Small intestine (tissue), 7 donors: ENCODE measurements around the gene MLLT3. TPM values are rescaled to one million over a fixed set of nuclear protein-coding genes. Genes with fewer than 3 reads are reported as not detected.

ENCODE experiments used
- DNase-seq, 2 donors: peaks; one replicate each; pipeline versions ENCODE4 v3.0.0 to v3.0.0-alpha.2; 2013
- FAIRE-seq: peaks from 2 replicates; lab custom pipeline; 2012; peaks lifted over from hg19 to GRCh38; lab: Jason Lieb, UNC
- H3K27ac ChIP-seq, 3 donors: one replicate each; pipeline ENCODE4 v1.5.1; 2013; ENCODE audit warnings: low read length in 2 of 3, mild to moderate bottlenecking in 2 of 3, control low read depth in 1 of 3, inconsistent platforms in 1 of 3, low read depth in 1 of 3, moderate library complexity in 1 of 3
- H3K27me3 ChIP-seq, 3 donors: one replicate each; pipeline ENCODE4 v1.6.1; 2013; ENCODE audit warnings: low read length in 3 of 3, inconsistent platforms in 1 of 3; ENCODE audit not compliant: control insufficient read depth in 3 of 3, insufficient read depth in 3 of 3
- H3K36me3 ChIP-seq, 3 donors: one replicate each; pipeline ENCODE4 v1.6.1; 2013; ENCODE audit warnings: low read length in 3 of 3, inconsistent platforms in 1 of 3, low read depth in 1 of 3, mild to moderate bottlenecking in 1 of 3, moderate library complexity in 1 of 3; ENCODE audit not compliant: control insufficient read depth in 3 of 3, insufficient read depth in 2 of 3
- H3K4me1 ChIP-seq, 3 donors: one replicate each; pipeline ENCODE4 v1.6.1; 2013; ENCODE audit warnings: low read length in 2 of 3, inconsistent platforms in 1 of 3, low read depth in 1 of 3, mild to moderate bottlenecking in 1 of 3, moderate library complexity in 1 of 3; ENCODE audit not compliant: control insufficient read depth in 3 of 3, insufficient read depth in 2 of 3
- H3K4me3 ChIP-seq, 3 donors: one replicate each; pipeline ENCODE4 v1.5.1; 2013; ENCODE audit warnings: low read length in 3 of 3, control low read depth in 1 of 3, inconsistent platforms in 1 of 3, low read depth in 1 of 3, mild to moderate bottlenecking in 1 of 3, moderate library complexity in 1 of 3
- H3K9me3 ChIP-seq, 2 donors: one replicate each; pipeline ENCODE4 v1.6.1; 2013; ENCODE audit warnings: low read depth in 1 of 2, low read length in 1 of 2; ENCODE audit not compliant: control insufficient read depth in 2 of 2, insufficient read depth in 1 of 2
- WGBS, 3 donors: extraction: QIAGEN DNeasy Blood & Tissue Kit; methylation state at CpG; one replicate each; pipeline ENCODE4 v1.1.7; 2013; 5-methylcytosine and 5-hydroxymethylcytosine counted together
- polyA plus RNA-seq, 4 donors: library from polyadenylated mRNA; stranded (reverse) in 3 of 4; unstranded in 1 of 4; fragments of 200-250 nt in 3 of 4; fragments of 120-200 nt in 1 of 4; gene quantifications; one replicate each; pipeline versions ENCODE4 v1.2.1 to v1.2.3, GENCODE V29; 2013
- donor health status: healthy with polysubstance abuse.
- donor health status: control.
- donor health status: control.
- donor health status: Bipolar disorder and iron deficiency.
- donor health status: healthy.

Gene MLLT3
- polyA plus RNA-seq, 4 donors: 8.9 to 34.5 (median 14.0) TPM

DNA sequence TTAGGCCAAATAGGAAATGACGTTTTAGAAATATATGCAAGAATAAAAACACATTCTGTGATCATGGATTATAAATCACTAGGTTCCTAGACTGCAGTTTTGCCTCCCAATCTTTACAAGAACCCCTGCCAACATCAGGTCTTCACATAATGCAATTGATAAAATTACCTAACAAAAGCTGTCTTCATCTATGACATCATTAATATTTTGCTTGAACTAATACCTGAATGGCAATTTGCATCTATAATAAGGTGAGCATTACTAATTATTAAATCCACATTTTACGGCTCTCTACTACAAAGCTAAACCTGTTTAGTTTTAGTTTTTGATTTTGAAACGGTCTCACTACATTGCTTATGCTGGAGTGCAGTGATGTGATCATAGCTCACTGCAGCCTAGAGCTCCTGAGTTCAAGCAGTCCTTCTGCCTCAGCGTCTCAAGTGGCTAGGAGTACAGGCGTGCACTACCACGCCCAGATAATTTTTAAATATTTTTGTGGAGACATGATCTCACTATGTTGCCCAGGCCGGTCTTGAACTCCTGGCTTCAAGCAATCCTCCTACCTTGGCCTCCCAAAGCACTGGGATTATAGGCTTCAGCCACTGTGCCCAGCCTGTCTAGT lies 218.0 kb downstream of the MLLT3 start:
- FAIRE-seq: no peak
- WGBS, 3 donors: 91 to 95% (median 92%) methylated on average over 7 of the region's 7 CpGs
- Histone ChIP-seq H3K9me3 (no peaks in the 10 kb centered on the region), H3K36me3 (peaks cover 0 to 3% (median 0%) of the 10 kb centered on the region in 3 donors), H3K4me1 (peaks cover 0 to 24% (median 0%) of the 10 kb centered on the region in 3 donors), H3K4me3 (no peak overlapping the region), H3K27me3 (no peaks in the 10 kb centered on the region), H3K27ac (no peak overlapping the region)
- no peak for DNase-seq

DNA sequence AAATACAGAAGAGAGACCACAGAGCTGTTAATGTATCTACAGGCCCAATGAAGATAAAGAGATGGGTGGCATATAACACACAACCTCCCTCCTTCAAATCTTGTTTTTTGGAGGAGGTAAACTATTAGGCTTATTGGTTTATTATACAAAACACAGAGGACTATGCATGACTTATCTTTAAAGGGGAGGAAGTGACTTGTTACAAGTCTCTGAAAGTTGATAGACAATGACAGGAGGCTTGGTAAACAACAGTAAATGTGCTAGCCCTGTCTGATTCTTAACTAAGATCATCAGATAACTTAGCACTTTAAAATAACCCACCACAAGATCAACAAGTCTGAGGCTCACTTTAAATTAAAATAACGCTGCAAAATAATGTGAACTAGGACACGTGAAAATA lies 219.0 kb downstream of the MLLT3 start:
- Histone ChIP-seq H3K27ac (no peak overlapping the region), H3K4me1 (peaks cover 0 to 23% (median 0%) of the 10 kb centered on the region in 3 donors), H3K9me3 (no peaks in the 10 kb centered on the region), H3K36me3 (peaks cover 0 to 3% (median 0%) of the 10 kb centered on the region in 3 donors), H3K27me3 (no peaks in the 10 kb centered on the region), H3K4me3 (no peak overlapping the region)
- DNase-seq: no peak
- 87 to 93% (median 90%) methylated on average over 2 of the region's 2 CpGs for WGBS, 3 donors
- FAIRE-seq: no peak

DNA sequence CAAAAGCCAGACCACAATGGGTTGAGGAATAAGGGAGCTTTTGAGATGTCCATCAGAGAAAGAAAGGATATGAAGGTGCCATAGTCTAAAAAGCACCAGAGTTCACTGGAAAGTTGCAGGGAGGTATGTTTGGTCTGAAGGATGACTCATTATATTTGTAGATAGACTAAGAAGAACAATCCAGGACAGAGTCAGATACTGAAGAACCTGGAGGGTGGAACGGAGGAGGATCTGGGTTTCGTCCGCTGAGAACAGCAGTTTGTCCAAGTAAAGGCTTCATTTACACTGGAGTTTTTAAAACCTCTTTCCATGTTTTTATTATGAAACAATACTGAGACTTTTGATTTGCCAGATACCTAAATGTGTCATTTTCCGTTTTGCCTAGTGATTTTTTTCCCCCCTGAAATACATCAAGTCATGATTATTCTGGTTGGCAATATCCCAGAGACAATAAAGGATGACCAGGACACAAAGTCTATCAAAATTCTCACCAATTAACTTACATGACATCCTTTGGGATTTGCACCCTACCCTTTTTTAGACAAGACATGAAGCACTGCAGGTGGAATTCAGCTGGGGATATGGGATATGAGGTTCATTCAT lies 219.9 kb downstream of the MLLT3 start:
- DNase-seq (no peak), FAIRE-seq (no peak)
- Histone ChIP-seq H3K36me3 (peaks cover 0 to 3% (median 0%) of the 10 kb centered on the region in 3 donors), H3K4me3 (no peak overlapping the region), H3K9me3 (no peaks in the 10 kb centered on the region), H3K27ac (no peak overlapping the region), H3K4me1 (peaks cover 0 to 14% (median 0%) of the 10 kb centered on the region in 3 donors), H3K27me3 (no peaks in the 10 kb centered on the region)
- 91 to 95% (median 91%) methylated on average over 4 of the region's 4 CpGs for WGBS, 3 donors

DNA sequence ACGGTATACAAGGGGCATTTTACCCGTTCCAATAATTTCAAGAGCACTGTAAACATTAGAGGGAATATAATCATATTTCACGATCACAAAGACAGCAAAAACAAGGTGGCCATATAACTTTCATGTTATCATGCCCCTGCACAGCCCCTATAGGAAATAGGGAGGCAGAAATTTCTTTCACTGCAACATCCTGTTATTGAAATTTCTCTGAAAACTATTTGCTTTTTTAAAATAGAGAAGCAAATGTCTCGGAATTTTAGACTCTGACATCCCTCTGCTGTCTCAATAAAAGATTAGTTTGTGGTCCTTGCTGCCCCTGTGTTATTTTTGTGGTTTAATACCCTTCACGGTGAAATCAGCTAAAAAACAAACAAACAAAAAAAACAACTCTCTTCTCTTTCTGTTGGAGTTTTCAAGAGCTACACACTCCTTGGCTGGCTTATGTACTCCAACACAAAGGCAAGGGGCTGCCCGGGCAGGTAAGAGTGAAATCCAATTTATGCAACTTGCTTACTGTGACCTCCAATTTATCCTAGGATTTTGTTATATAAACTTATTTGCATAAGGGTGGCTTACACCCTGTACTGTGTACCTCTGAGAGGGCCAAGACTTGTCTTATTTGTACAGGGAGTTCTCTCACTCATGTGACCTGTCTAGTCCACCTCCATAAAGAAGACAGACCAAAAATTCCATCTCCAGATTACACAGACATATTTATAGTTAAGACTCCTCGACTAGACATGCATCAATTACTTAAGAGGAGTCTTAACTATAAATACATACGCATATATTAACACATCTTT lies 223.6 kb downstream of the MLLT3 start:
- DNase-seq (no peak), FAIRE-seq (no peak)
- H3K4me1 ChIP-seq: no peaks in the 10 kb centered on the region
- H3K27me3 ChIP-seq: no peaks in the 10 kb centered on the region
- no peaks in the 10 kb centered on the region for H3K9me3 ChIP-seq
- no peak overlapping the region for H3K27ac ChIP-seq
- WGBS, 3 donors: 73 to 93% (median 82%) methylated on average over 8 of the region's 8 CpGs
- peaks cover 0 to 3% (median 0%) of the 10 kb centered on the region in 3 donors for H3K36me3 ChIP-seq
- no peak overlapping the region for H3K4me3 ChIP-seq

DNA sequence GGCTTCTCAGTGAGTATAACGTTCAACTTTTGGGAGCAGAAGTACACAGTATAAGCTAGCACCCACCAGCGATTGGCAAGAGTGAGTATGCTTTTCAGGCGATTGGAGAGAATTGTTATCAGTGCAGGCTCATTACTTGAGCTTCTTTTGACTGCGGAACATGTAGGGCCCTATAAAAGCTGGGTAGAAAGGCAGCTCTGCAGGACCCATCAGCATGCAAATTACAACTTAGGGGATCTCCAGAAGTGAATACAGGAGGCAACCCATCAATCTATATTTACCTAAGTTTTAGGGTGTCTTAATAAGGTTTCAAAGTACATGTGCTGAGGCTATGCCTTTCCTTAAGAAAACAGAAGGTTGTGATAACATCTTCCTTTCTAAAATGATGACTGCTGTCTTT lies 225.0 kb downstream of the MLLT3 start:
- FAIRE-seq: no peak

DNA sequence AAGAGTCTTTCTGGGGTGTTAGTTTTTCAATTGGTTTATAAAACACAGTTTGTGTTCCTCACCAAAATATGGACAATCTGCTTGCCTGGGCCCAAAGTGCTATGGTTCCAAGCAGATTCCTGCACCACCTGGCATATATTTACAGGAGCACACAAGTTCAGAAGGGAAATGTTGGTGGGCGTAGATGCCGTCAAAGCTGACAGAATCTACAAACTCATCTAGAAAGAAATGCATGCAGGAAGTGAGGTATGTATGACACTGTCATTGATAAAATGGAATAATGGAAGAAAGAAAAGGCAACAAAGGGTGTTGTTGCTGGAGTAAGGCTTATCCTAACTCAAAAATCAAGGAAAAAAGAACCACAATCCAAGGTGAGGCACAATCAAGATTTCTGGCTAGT lies 225.8 kb downstream of the MLLT3 start:
- no peaks in the 10 kb centered on the region for H3K27me3 ChIP-seq
- H3K4me3 ChIP-seq: no peak overlapping the region
- WGBS, 3 donors: 95 to 98% (median 97%) methylated on average over 2 of the region's 2 CpGs
- H3K4me1 ChIP-seq: no peaks in the 10 kb centered on the region
- DNase-seq: no peak
- H3K27ac ChIP-seq: no peak overlapping the region
- FAIRE-seq: no peak
- H3K9me3 ChIP-seq: no peaks in the 10 kb centered on the region
- peaks cover 0 to 3% (median 0%) of the 10 kb centered on the region in 3 donors for H3K36me3 ChIP-seq

More for the DNA sequence above, 225.0 kb downstream of the MLLT3 start:
- Histone ChIP-seq H3K27ac (no peak overlapping the region), H3K27me3 (no peaks in the 10 kb centered on the region), H3K4me1 (no peaks in the 10 kb centered on the region), H3K4me3 (no peak overlapping the region), H3K9me3 (no peaks in the 10 kb centered on the region), H3K36me3 (peaks cover 0 to 3% (median 0%) of the 10 kb centered on the region in 3 donors)
- 83 to 88% (median 86%) methylated on average over 4 of the region's 4 CpGs for WGBS, 3 donors
- DNase-seq: no peak

DNA sequence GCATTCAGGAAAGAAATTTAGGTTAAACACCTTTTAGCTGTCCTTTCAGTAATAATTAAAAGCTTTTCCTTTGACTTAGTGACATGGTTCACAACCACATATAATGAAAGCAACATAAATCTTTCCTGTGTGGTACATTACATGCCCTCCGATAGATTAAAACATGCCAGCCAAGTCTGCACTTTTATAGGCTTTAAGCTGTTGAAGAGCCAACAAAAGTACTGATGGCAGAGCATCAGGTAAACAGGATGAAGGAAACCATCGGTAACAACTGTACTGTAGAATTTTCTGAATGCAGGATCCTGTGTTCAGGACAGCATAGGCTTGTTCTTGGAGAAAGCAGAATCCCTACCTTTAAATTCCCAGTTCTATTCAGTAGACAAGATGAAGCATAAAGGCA lies 226.6 kb downstream of the MLLT3 start:
- Histone ChIP-seq H3K4me3 (no peak overlapping the region), H3K9me3 (no peaks in the 10 kb centered on the region), H3K27ac (no peak overlapping the region), H3K4me1 (no peaks in the 10 kb centered on the region), H3K27me3 (no peaks in the 10 kb centered on the region), H3K36me3 (no peaks in the 10 kb centered on the region)
- 75 to 90% (median 80%) methylated on average over 2 of the region's 2 CpGs for WGBS, 3 donors
- DNase-seq (no peak), FAIRE-seq (no peak)

DNA sequence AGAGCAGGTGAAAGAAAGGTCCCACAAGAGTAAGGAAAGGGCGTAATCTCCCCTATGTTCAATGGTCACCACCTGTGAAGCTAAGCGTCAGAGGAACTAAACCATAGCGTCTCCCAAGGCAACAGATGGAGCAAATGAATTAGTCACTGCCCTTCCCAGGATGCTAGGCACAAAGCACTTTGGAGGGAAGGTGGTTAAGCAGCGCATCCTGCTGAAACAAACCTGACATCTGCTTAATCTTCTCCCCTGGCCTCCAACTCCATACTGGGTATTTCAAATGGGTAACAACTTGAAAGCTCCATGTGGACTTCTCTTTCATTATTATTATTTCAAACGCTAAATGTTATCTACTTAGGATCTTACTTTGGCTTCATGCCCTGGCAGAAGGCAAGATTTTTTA lies 227.3 kb downstream of the MLLT3 start:
- no peak for FAIRE-seq
- DNase-seq: no peak
- H3K4me1 ChIP-seq: no peaks in the 10 kb centered on the region
- no peak overlapping the region for H3K4me3 ChIP-seq
- no peaks in the 10 kb centered on the region for H3K9me3 ChIP-seq
- WGBS, 3 donors: 83 to 86% (median 83%) methylated on average over 5 of the region's 5 CpGs
- no peaks in the 10 kb centered on the region for H3K36me3 ChIP-seq
- no peak overlapping the region for H3K27ac ChIP-seq
- no peaks in the 10 kb centered on the region for H3K27me3 ChIP-seq
